Endothelial cell of umbilical vein (primary cell): ENCODE measurements around the gene HIP1. TPM values are rescaled to one million over a fixed set of nuclear protein-coding genes. Genes with fewer than 3 reads are reported as not detected.

Experiments
- BruUV-seq: library from RNA; stranded (reverse); fragments of 400-500 nt; replicated peaks from 2 replicates; lab custom pipeline; 2021; lab: Mats Ljungman, UMichigan
- CTCF ChIA-PET: fragments of 300-600, 350-600 bp; sonication (Branson Sonifier 250); formaldehyde crosslinking; loops from one replicate; lab custom pipeline; 2021; ENCODE audit warnings: antibody characterized with exemption, inconsistent platforms; lab: Charles Lee
- POLR2A ChIA-PET: fragments of 300-600, 350-600 bp; sonication (Branson Sonifier 250); formaldehyde crosslinking; loops from one replicate; lab custom pipeline; 2021; ENCODE audit warnings: antibody characterized with exemption, inconsistent platforms; lab: Charles Lee
- DNase-seq: peaks from one replicate; pipeline ENCODE4 v3.0.0-alpha.2; 2011; ENCODE audit warnings: low read depth, low spot score
- FAIRE-seq: peaks from 2 replicates; lab custom pipeline; 2011; peaks lifted over from hg19 to GRCh38; lab: Jason Lieb, UNC
- H2AFZ ChIP-seq: 2 replicates; pipeline ENCODE4 v1.6.0; 2012; ENCODE audit warnings: low read depth, low read length, control low read depth, inconsistent platforms
- H3K27ac ChIP-seq: 2 replicates; pipeline ENCODE4 v1.5.1; 2011; ENCODE audit warnings: low read depth, mild to moderate bottlenecking, control low read depth, low read length, moderate library complexity; ENCODE audit not compliant: insufficient read depth
- H3K27me3 ChIP-seq, 2 experiments: 2 replicates each; pipeline versions ENCODE4 v1.6.0 to v1.6.1; 2011; ENCODE audit warnings: low read length in 2 of 2, mixed read lengths in 1 of 2; ENCODE audit not compliant: control insufficient read depth in 2 of 2, insufficient read depth in 2 of 2
- H3K36me3 ChIP-seq, 2 experiments: 2 replicates in 1 of 2; 3 replicates in 1 of 2; pipeline ENCODE4 v1.5.1; 2011; ENCODE audit warnings: low read length in 2 of 2, mild to moderate bottlenecking in 1 of 2, moderate library complexity in 1 of 2; ENCODE audit not compliant: control insufficient read depth in 2 of 2, insufficient read depth in 2 of 2; ENCODE audit errors: extremely low read depth in 1 of 2
- H3K4me1 ChIP-seq: 3 replicates; pipeline ENCODE4 v1.5.1; 2011; ENCODE audit warnings: mild to moderate bottlenecking, low read length; ENCODE audit not compliant: control insufficient read depth, insufficient read depth; ENCODE audit errors: extremely low read depth
- H3K4me2 ChIP-seq: 2 replicates; pipeline ENCODE4 v1.6.1; 2011; ENCODE audit warnings: low read length, control low read depth, mixed read lengths; ENCODE audit not compliant: insufficient read depth
- H3K4me3 ChIP-seq, 3 experiments: fragments of 200-600 bp in 1 of 3; sonication (generic), shearing (Covaris generic) in 1 of 3; replicated peaks in 1 of 3; 2 replicates each; pipeline ENCODE4 v1.5.1; 2011 to 2016; ENCODE audit warnings: control low read depth in 3 of 3, low read length in 3 of 3, mild to moderate bottlenecking in 2 of 3, inconsistent platforms in 1 of 3, low read depth in 1 of 3, moderate library complexity in 1 of 3; ENCODE audit not compliant: insufficient read depth in 1 of 3
- H3K79me2 ChIP-seq: 2 replicates; pipeline ENCODE4 v1.6.0; 2012; ENCODE audit warnings: low read length, inconsistent platforms; ENCODE audit not compliant: control insufficient read depth, insufficient read depth
- H3K9ac ChIP-seq: replicated peaks from 2 replicates; pipeline ENCODE3; 2011; ENCODE audit warnings: low read length, control low read depth; ENCODE audit not compliant: insufficient read depth; ENCODE audit errors: extremely low read depth
- H3K9me1 ChIP-seq: replicated peaks from 3 replicates; pipeline ENCODE4 v1.6.0; 2011; ENCODE audit warnings: mild to moderate bottlenecking, low read length; ENCODE audit not compliant: control insufficient read depth, insufficient read depth; ENCODE audit errors: extremely low read depth
- H3K9me3 ChIP-seq: replicated peaks from 2 replicates; pipeline ENCODE4 v1.5.1; 2012; ENCODE audit warnings: low read length, inconsistent platforms; ENCODE audit not compliant: control insufficient read depth, insufficient read depth
- H4K20me1 ChIP-seq: replicated peaks from 2 replicates; pipeline ENCODE3; 2011; ENCODE audit warnings: mild to moderate bottlenecking, low read length; ENCODE audit not compliant: control insufficient read depth, insufficient read depth; ENCODE audit errors: extremely low read depth
- CTCF ChIP-seq, 2 donors: IDR thresholded peaks; 1 replicate in 1 of 2; 2 replicates in 1 of 2; pipeline ENCODE4 v1.5.1; 2011; ENCODE audit warnings: low read length in 2 of 2, mild to moderate bottlenecking in 2 of 2, moderate library complexity in 2 of 2, control low read depth in 1 of 2, inconsistent platforms in 1 of 2, low read depth in 1 of 2; ENCODE audit not compliant: insufficient read depth in 1 of 2; ENCODE audit errors: extremely low read depth in 1 of 2
- EZH2 ChIP-seq: IDR thresholded peaks from 2 replicates; pipeline ENCODE4 v1.6.1; 2012; ENCODE audit warnings: borderline replicate concordance, low read depth, mild to moderate bottlenecking, moderate library complexity, low read length, inconsistent platforms; ENCODE audit not compliant: severe bottlenecking
- FOS ChIP-seq: IDR thresholded peaks from 2 replicates; pipeline ENCODE4 v1.6.1; 2011; ENCODE audit warnings: mild to moderate bottlenecking, low read length, moderate library complexity, borderline replicate concordance; ENCODE audit not compliant: insufficient read depth
- GATA2 ChIP-seq: IDR thresholded peaks from 2 replicates; pipeline ENCODE4 v1.7.0; 2011; ENCODE audit warnings: low read depth, mild to moderate bottlenecking, moderate library complexity, mixed read lengths, low read length; ENCODE audit not compliant: insufficient read length, insufficient read depth
- JUN ChIP-seq: IDR thresholded peaks from 2 replicates; pipeline ENCODE4 v1.6.1; 2011; ENCODE audit warnings: borderline replicate concordance, low read depth; ENCODE audit not compliant: insufficient read length, insufficient read depth
- MAX ChIP-seq: IDR thresholded peaks from 2 replicates; pipeline ENCODE4 v1.6.1; 2011; ENCODE audit not compliant: insufficient read depth, insufficient read length
- MYC ChIP-seq: IDR thresholded peaks from one replicate; pipeline ENCODE4 v1.6.1; 2011; ENCODE audit warnings: mild to moderate bottlenecking, low read depth, low read length
- POLR2A ChIP-seq: IDR thresholded peaks from 2 replicates; pipeline ENCODE4 v1.6.1; 2012; ENCODE audit warnings: low read depth, mild to moderate bottlenecking, control low read depth, low read length
- POLR2AphosphoS5 ChIP-seq: IDR thresholded peaks from 2 replicates; pipeline ENCODE4 v1.6.1; 2012; ENCODE audit warnings: low read depth, mild to moderate bottlenecking, control low read depth, low read length, moderate library complexity; ENCODE audit not compliant: insufficient read depth
- dilution Hi-C: fragments of 300-500 bp; cut with MboI; formaldehyde crosslinking; loops from one replicate; pipeline ENCODE4 v1.15.0; 2019; ENCODE audit warnings: low sequenced_read_pairs; ENCODE audit not compliant: extremely low pct_ligation_motif_present
- intact Hi-C: fragments of 100-400 bp; cut with micrococcal nuclease; formaldehyde crosslinking; loops from one replicate; pipeline ENCODE4 v1.10.0; 2022
- polyA plus RNA-seq, 4 experiments: library from polyadenylated mRNA; depleted of rRNA in 3 of 4; stranded (reverse) in 3 of 4; unstranded in 1 of 4; fragments of >200 nt; gene quantifications; 2 replicates each; pipeline versions ENCODE4 v1.2.1 to v1.2.3, GENCODE V29; 2011 to 2012; ENCODE audit warnings: missing spikeins in 1 of 4
- total RNA-seq: library from RNA; stranded (reverse); gene quantifications from 2 replicates; pipeline ENCODE4 v1.2.3, GENCODE V29; 2021

Gene HIP1
- total and polyA plus RNA-seq, 2 donors (not counting 3 experiments of a cell fraction or from before 2014, with no cell fraction given), result 23.7 to 47.6 TPM

- no peaks in the 10 kb centered on the region for H3K4me1 ChIP-seq
- no TSS peak for BruUV-seq
- no peaks in the 10 kb centered on the region for H3K27me3 ChIP-seq
- CTCF ChIA-PET, result no interaction called here
- H3K4me3 ChIP-seq, result no peak overlapping the region
- no peaks in the 10 kb centered on the region for H3K36me3 ChIP-seq
- no peaks in the 10 kb centered on the region for H3K9me3 ChIP-seq
- FAIRE-seq (no peak), DNase-seq (no peak)
- intact Hi-C loops (no loop called here), dilution Hi-C loops (no loop called here)
- no peak overlapping the region for H2AFZ ChIP-seq
- no peak for TF ChIP-seq MYC
- no peak for TF ChIP-seq EZH2
- TF ChIP-seq MAX, result no peak
- no peaks in the 10 kb centered on the region for H3K79me2 ChIP-seq
- H3K9ac ChIP-seq, result no peak overlapping the region
- no peak overlapping the region for H3K27ac ChIP-seq
- POLR2A ChIA-PET, result no interaction called here
- H4K20me1 ChIP-seq, result no peaks in the 10 kb centered on the region
- no peaks in the 10 kb centered on the region for H3K9me1 ChIP-seq
- no peak overlapping the region for H3K4me2 ChIP-seq
Observed at GRCh38 chr7:75698358-75698757, 40.4 kb downstream of the HIP1 start.

DNA sequence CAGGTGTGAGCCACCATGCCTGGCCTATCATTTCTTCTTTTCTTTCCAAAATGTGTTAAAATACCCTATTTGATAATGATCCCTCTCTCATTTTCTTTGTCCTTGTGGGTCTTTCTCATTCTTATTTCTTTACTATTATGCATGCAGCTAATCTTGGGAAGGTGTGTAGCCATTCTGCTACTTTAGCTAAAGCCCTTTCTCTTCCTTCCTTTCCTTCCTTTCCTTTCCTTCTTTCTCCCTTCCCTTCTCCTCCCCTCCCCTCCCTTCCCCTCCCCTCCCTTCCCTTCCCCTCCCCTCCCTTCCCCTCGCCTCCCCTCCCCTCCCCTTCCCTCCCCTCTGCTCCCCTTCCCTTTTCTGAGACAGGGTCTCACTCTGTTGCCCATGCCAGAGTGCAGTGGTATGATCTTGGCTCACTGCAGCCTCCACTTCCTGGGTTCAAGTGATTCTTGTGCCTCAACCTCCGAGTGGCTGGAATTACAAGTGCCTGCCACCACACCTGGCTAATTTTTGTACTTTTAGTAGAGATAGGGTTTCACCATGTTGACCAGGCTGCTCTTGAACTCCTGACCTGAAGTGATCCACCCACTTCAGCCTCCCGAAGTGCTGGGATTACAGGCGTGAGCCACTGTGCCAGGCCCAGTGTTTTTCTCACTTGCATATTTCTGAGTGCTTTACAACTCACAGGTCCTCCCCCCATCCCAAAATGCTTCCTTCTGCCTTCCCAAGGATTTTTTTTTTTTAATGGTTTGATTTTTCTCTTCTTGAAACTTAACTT, 42.3 kb downstream of the HIP1 start:
- no peak overlapping the region for H3K27ac ChIP-seq
- ChIA-PET CTCF (interaction anchor here (1.3 kb wide), 1 partner anchor 66 kb away, joined by 3 read pairs; no protein-coding TSS in a partner anchor), POLR2A (no interaction called here)
- H3K9ac ChIP-seq, result no peak overlapping the region
- dilution Hi-C loops, result no loop called here
- no peaks in the 10 kb centered on the region for H3K79me2 ChIP-seq
- no TSS peak for BruUV-seq
- intact Hi-C loops, result no loop called here
- no peak for DNase-seq
- no peak overlapping the region for H3K4me3 ChIP-seq
- H3K36me3 ChIP-seq, result no peaks in the 10 kb centered on the region
- no peaks in the 10 kb centered on the region for H3K27me3 ChIP-seq
- TF ChIP-seq POLR2A (no peak), POLR2AphosphoS5 (no peak), FOS (no peak), MAX (no peak), CTCF (IDR thresholded peaks at IDR 0.05; ENCODE audit: extremely low read depth in 1 of 2, insufficient read depth in 1 of 2, low read depth in 1 of 2, low read length in 2 of 2) (no peak), EZH2 (no peak), MYC (no peak), GATA2 (no peak), JUN (no peak)
- H4K20me1 ChIP-seq, result no peaks in the 10 kb centered on the region
- H3K9me1 ChIP-seq, result no peaks in the 10 kb centered on the region
- H2AFZ ChIP-seq, result no peak overlapping the region
- no peak for FAIRE-seq
- no peaks in the 10 kb centered on the region for H3K4me1 ChIP-seq
- H3K4me2 ChIP-seq, result no peak overlapping the region
- no peaks in the 10 kb centered on the region for H3K9me3 ChIP-seq
